ENCODE data around the gene HFE.
"Not testable (repeated sequence)": the region's sequence is repeated elsewhere in the genome, so short reads cannot be mapped to it uniquely, and the experiment has no call there.

The HFE gene

DNA sequence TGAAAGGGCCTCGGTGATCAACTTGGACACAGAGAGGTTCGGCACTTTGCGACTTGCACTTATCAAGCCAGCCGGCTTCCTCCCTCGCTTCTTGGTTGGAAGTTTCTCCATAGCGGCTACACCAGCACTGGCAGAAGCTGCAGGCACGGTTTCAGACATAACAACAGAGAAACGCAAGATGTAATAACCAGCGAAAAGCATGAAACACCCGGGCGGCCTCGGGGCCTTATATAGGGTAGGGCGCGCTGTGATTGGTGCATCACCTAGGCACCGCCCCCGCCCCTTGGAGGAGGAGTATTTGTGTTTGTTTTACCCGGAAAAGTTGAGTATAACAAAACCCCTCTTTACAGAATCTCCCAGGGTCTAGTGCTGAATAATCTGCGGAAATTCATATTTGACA lies 20.7 kb downstream of the HFE start:
- DNase-seq: no peak
- Mint-ChIP-seq H3K36me3 (peaks cover 6% of the 10 kb centered on the region), H3K27ac (no peak overlapping the region), H3K27me3 (peaks cover 3% of the 10 kb centered on the region), H3K4me3 (no peak overlapping the region), H3K4me1 (peaks cover 22% of the 10 kb centered on the region), H3K9me3 (no peaks in the 10 kb centered on the region)
- CTCF ChIA-PET: interaction anchor here (1.1 to 1.6 kb wide), 2 partner anchors 11 to 15 kb away, joined by 3 to 5 read pairs; no protein-coding TSS in a partner anchor

DNA sequence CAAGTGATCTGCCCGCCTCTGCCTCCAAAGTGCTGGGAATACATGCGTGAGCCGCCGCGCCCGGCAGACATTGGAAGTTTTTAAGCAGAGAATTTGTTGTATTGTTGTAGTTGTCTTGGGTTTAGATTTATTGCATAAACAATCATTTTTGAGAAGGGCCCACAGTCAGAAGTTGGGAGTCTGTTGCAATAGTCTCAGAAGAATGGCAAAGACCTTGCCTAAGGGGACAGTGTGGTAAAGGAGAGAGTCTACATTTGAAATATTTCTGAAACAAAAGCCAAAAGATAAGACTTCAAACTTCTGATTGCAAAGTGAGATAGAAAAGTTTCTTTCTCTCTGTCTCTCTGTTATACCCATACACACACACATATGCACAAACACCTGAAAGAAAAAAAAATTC lies 22.5 kb downstream of the HFE start:
- DNase-seq: no peak
- H3K36me3 Mint-ChIP-seq: no peaks in the 10 kb centered on the region
- no peaks in the 10 kb centered on the region for H3K27me3 Mint-ChIP-seq
- H3K9me3 Mint-ChIP-seq: no peaks in the 10 kb centered on the region
- no peak overlapping the region for H3K4me3 Mint-ChIP-seq
- CTCF ChIA-PET: no interaction called here
- H3K27ac Mint-ChIP-seq: no peak overlapping the region
- H3K4me1 Mint-ChIP-seq: peaks cover 4% of the 10 kb centered on the region

GRCh38 chr6:26113570-26113969 lies 26.3 kb downstream of the HFE start:
- no peaks in the 10 kb centered on the region for H3K9me3 Mint-ChIP-seq

DNA sequence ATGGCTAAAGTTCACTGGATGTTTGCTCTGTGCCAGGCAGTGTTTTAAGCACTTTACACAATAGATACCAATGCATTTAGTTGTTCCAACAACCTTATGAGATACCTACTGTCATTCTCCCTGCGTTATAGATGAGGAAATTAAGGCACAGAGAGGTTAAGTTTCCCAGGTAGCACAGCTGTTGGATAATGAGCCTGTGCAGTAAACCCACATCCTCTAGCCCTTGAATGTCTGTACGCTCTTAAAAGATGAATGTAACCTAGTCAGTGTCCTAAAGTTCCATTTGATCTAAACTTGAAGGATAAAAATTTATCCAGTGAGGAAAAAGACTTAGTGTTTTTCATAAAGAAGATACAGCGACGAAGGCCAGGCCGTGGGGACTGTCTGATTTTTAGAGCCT lies 28.0 kb downstream of the HFE start:
- CTCF ChIA-PET: no interaction called here
- H3K27ac Mint-ChIP-seq: no peak overlapping the region
- H3K36me3 Mint-ChIP-seq: peaks cover 3% of the 10 kb centered on the region
- no peak for DNase-seq
- no peaks in the 10 kb centered on the region for H3K9me3 Mint-ChIP-seq
- peaks cover 14% of the 10 kb centered on the region for H3K4me1 Mint-ChIP-seq
- H3K27me3 Mint-ChIP-seq: no peaks in the 10 kb centered on the region
- H3K4me3 Mint-ChIP-seq: no peak overlapping the region

More at GRCh38 chr6:26113570-26113969, 26.3 kb downstream of the HFE start:
- H3K27me3 Mint-ChIP-seq: no peaks in the 10 kb centered on the region
- peaks cover 3% of the 10 kb centered on the region for H3K36me3 Mint-ChIP-seq
- no peak overlapping the region for H3K27ac Mint-ChIP-seq
- CTCF ChIA-PET: interaction anchor here (1.2 kb wide), 1 partner anchor 9 kb away, joined by 4 read pairs; a partner anchor contains a TSS
- DNase-seq: no peak
- H3K4me3 Mint-ChIP-seq: no peak overlapping the region
- peaks cover 14% of the 10 kb centered on the region for H3K4me1 Mint-ChIP-seq

- Mint-ChIP-seq H3K36me3 (peaks cover 5% of the 10 kb centered on the region), H3K4me3 (no peak overlapping the region), H3K27me3 (no peaks in the 10 kb centered on the region), H3K4me1 (peaks cover 20% of the 10 kb centered on the region), H3K9me3 (no peaks in the 10 kb centered on the region), H3K27ac (no peak overlapping the region)
- DNase-seq: no peak
- CTCF ChIA-PET: no interaction called here
These were observed 29.0 kb downstream of the HFE start for GRCh38 chr6:26116267-26116666.

DNA sequence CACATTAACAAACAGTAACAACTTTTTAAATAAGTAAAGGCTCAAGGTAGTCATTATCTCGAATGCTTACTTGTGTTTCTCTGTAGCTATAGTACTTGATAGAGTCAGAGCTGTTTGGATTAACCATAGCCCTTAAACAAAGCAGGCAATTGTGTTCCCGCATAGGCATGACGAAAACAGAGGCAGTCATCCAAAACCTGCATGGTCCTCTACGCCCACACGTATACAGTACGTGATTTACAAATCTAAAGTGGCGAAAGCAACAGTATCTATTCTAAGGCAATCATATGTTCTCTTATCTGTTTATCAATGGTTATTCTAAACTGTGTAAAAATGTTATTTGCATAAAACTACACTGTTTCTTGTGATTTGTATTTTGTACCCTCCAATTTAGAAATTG lies 31.8 kb downstream of the HFE start:
- DNase-seq: no peak
- CTCF ChIA-PET: interaction anchor here (1.9 kb wide), 1 partner anchor 11 kb away, joined by 5 read pairs; a partner anchor contains a TSS

GRCh38 chr6:26120115-26120514 lies 32.9 kb downstream of the HFE start:
- CTCF ChIA-PET: interaction anchor here (1.9 kb wide), 1 partner anchor 12 kb away, joined by 5 read pairs; a partner anchor contains a TSS
- not testable (repeated sequence) for H3K9me3 Mint-ChIP-seq, H3K27me3 Mint-ChIP-seq, H3K4me3 Mint-ChIP-seq, DNase-seq, H3K27ac Mint-ChIP-seq
- H3K36me3 Mint-ChIP-seq: peaks cover 24% of the 10 kb centered on the region
- H3K4me1 Mint-ChIP-seq: peaks cover 33% of the 10 kb centered on the region

More for the DNA sequence above, 31.8 kb downstream of the HFE start:
- Mint-ChIP-seq H3K36me3 (peaks cover 14% of the 10 kb centered on the region), H3K4me3 (no peak overlapping the region), H3K4me1 (peaks cover 37% of the 10 kb centered on the region), H3K27me3 (no peaks in the 10 kb centered on the region), H3K9me3 (peaks cover 2% of the 10 kb centered on the region), H3K27ac (no peak overlapping the region)

DNA sequence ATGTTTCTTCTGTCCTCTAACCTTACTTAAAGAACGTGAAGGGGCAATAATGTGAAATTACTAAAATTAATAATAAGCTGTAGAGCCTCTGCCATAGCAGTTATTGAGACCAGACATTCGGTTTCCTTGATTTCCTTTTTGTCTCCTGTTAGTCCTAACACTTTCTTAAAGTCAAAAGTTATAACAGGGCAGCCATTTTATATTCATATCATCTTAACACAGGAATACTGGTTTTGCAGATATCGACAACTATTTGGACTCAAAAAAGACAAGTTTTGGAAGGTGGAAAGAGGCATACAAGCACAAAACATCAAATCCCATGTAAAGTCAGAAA lies 33.5 kb downstream of the HFE start:
- Mint-ChIP-seq H3K27me3 (peaks cover 7% of the 10 kb centered on the region), H3K9me3 (peaks cover 2% of the 10 kb centered on the region), H3K36me3 (peaks cover 28% of the 10 kb centered on the region), H3K4me3 (no peak overlapping the region), H3K4me1 (peaks cover 27% of the 10 kb centered on the region), H3K27ac (peak overlapping the region; percentile 85)
- no peak for DNase-seq
- CTCF ChIA-PET: no interaction called here

DNA sequence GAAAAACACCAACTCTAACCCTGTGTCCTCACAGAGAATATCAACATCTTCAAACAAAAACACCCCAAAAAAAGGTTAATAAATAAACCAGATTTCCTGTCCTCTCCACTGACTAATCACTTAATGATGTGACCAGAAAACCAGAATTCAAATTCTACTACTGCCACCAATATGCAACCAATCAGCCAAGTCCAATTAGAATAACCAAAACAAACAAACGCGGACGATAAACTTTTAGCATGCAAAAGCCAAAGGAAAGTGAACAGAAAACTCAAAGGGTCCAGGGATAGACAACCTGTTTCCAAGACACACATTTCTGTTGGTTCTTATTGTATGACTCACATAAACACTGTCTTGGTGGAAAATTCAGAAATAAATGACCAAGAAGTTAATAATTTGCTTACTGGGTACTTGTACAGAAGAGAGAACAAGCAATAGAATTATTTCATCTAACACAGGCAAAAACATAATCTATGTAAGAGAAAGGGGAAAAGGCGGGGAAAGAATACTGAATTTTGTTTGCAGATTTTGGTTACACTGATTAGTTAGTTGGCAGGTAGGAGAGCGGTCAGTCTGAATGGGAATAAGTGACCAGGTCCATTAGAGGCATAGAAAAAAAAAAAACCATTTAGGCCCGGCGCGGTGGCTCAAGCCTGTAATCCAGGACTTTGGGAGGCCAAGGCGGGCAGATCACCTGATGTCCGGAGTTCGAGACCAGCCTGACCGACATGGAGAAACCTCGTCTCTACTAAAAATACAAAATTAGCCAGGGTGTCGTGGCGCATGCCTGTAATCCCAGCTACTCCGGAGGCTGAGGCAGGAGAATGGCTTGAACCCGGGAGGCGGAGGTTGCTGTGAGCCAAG lies 34.1 kb downstream of the HFE start:
- DNase-seq: no peak
- CTCF ChIA-PET: no interaction called here
- peaks cover 23% of the 10 kb centered on the region for H3K4me1 Mint-ChIP-seq
- H3K27ac Mint-ChIP-seq: peak overlapping the region; percentile 100
- H3K36me3 Mint-ChIP-seq: peaks cover 34% of the 10 kb centered on the region
- H3K4me3 Mint-ChIP-seq: peak overlapping the region; percentile 52
- peaks cover 2% of the 10 kb centered on the region for H3K9me3 Mint-ChIP-seq
- peaks cover 8% of the 10 kb centered on the region for H3K27me3 Mint-ChIP-seq

DNA sequence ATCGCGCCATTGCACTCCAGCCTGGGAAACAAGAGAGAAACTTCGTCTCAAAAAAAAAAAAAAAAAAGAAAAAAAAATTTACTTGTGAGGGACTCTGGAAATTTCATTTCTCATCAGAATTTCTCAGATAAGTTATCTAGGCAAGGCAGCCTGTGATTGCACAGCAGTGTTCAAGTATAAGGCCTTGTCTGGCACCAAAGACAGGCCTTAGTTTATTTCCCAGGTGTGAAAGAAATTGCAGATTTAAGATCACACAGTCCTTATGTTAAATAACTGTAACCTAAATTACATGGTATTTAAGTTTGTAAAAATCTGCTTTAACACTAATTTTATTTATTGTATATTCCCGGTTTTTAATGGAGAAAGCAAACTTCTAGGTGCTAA lies 34.8 kb downstream of the HFE start:
- Mint-ChIP-seq H3K27ac (peak overlapping the region; percentile 100), H3K9me3 (peaks cover 2% of the 10 kb centered on the region), H3K36me3 (peaks cover 40% of the 10 kb centered on the region), H3K4me1 (peaks cover 29% of the 10 kb centered on the region), H3K27me3 (peaks cover 8% of the 10 kb centered on the region), H3K4me3 (peak overlapping the region; percentile 99)
- DNase-seq: no peak
- CTCF ChIA-PET: no interaction called here

DNA sequence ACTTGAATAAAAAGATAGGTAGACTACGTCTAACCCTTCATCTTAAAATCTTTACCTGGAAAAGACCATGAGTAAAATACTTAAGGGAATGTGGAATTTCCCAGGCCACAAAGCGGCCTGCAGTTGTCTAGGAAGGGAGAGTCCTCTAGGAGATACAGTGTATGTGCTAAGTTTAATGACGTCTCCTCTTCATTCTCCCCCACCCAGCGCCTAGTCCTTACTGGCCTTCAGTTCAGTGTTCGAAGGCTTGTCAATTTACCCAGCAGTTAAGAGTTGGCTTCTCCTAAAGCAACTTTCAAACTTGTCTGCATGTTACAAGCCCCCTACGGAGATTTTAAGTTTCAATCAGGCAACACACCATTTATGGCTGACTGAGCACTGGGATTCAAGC lies 35.2 kb downstream of the HFE start:
- peaks cover 44% of the 10 kb centered on the region for H3K36me3 Mint-ChIP-seq
- peaks cover 2% of the 10 kb centered on the region for H3K9me3 Mint-ChIP-seq
- peak; percentile 27 for DNase-seq
- H3K4me1 Mint-ChIP-seq: peaks cover 33% of the 10 kb centered on the region
- peaks cover 8% of the 10 kb centered on the region for H3K27me3 Mint-ChIP-seq
- peak overlapping the region; percentile 99 for H3K4me3 Mint-ChIP-seq
- H3K27ac Mint-ChIP-seq: peak overlapping the region; percentile 100
- CTCF ChIA-PET: no interaction called here

GRCh38 chr6:26122793-26123674 lies 35.8 kb downstream of the HFE start:
- Mint-ChIP-seq H3K4me3 (peak overlapping the region; percentile 99), H3K9me3 (peaks cover 2% of the 10 kb centered on the region), H3K27me3 (peaks cover 8% of the 10 kb centered on the region), H3K36me3 (peaks cover 47% of the 10 kb centered on the region), H3K27ac (peak overlapping the region; percentile 100), H3K4me1 (peaks cover 39% of the 10 kb centered on the region)
- CTCF ChIA-PET: interaction anchor here (0.8 to 1.3 kb wide), 5 partner anchors 16 to 58 kb away, joined by 3 to 5 read pairs (median 3); a partner anchor contains a TSS
- DNase-seq: peak; percentile 97

DNA sequence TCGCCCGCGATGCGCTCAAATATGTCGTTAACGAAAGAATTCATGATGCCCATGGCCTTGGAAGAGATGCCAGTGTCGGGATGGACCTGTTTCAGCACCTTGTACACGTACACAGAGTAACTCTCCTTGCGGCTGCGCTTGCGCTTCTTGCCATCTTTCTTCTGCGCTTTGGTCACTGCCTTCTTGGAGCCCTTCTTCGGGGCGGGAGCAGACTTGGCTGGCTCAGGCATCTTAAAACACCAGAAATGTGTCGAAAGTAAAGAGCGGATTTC lies 36.4 kb downstream of the HFE start:
- Mint-ChIP-seq H3K36me3 (peaks cover 52% of the 10 kb centered on the region), H3K4me1 (peaks cover 45% of the 10 kb centered on the region), H3K27me3 (peaks cover 8% of the 10 kb centered on the region), H3K27ac (peak overlapping the region; percentile 100), H3K4me3 (peak overlapping the region; percentile 99), H3K9me3 (peaks cover 2% of the 10 kb centered on the region)
- DNase-seq: peak; percentile 90
- CTCF ChIA-PET: interaction anchor here (0.7 to 1.3 kb wide), 6 partner anchors 19 to 59 kb away, joined by 3 to 9 read pairs (median 4); a partner anchor contains a TSS

GRCh38 chr6:26123947-26124780 lies 36.9 kb downstream of the HFE start:
- Mint-ChIP-seq H3K4me1 (peaks cover 46% of the 10 kb centered on the region), H3K36me3 (peaks cover 52% of the 10 kb centered on the region), H3K9me3 (peaks cover 2% of the 10 kb centered on the region), H3K4me3 (peak overlapping the region; percentile 99), H3K27ac (peak overlapping the region; percentile 100), H3K27me3 (peaks cover 8% of the 10 kb centered on the region)
- DNase-seq: peak; percentile 84
- CTCF ChIA-PET: interaction anchor here (0.7 to 1.4 kb wide), 7 partner anchors 20 to 59 kb away, joined by 3 to 9 read pairs (median 4); a partner anchor contains a TSS
